GM19452 (cell line): ENCODE results near the gene ARF3.

ENCODE experiments used
- ATAC-seq: cut with Tn5 transposase; IDR thresholded peaks from one replicate; pipeline ENCODE4 v1.9.1; 2021; ENCODE audit not compliant: unreplicated experiment

The ARF3 gene

GRCh38 chr12:48967991-48968390, 10.7 kb upstream of the ARF3 start:
- ATAC-seq: no peak

- no peak for ATAC-seq
Measured at GRCh38 chr12:48966177-48966895, 9.0 kb upstream of the ARF3 start.

- ATAC-seq: no peak
Measured at GRCh38 chr12:48965298-48965838, 8.1 kb upstream of the ARF3 start.

- ATAC-seq: no peak
Measured at GRCh38 chr12:48961801-48962200, 4.5 kb upstream of the ARF3 start.

- ATAC-seq: no peak
Measured at GRCh38 chr12:48961331-48961730, 4.0 kb upstream of the ARF3 start.

GRCh38 chr12:48960834-48961233, 3.5 kb upstream of the ARF3 start:
- ATAC-seq: no peak

GRCh38 chr12:48958049-48958388, 732 bp upstream of the ARF3 start:
- no peak for ATAC-seq

- ATAC-seq: no peak
Measured at GRCh38 chr12:48956279-48957140, 777 bp downstream of the ARF3 start.

DNA sequence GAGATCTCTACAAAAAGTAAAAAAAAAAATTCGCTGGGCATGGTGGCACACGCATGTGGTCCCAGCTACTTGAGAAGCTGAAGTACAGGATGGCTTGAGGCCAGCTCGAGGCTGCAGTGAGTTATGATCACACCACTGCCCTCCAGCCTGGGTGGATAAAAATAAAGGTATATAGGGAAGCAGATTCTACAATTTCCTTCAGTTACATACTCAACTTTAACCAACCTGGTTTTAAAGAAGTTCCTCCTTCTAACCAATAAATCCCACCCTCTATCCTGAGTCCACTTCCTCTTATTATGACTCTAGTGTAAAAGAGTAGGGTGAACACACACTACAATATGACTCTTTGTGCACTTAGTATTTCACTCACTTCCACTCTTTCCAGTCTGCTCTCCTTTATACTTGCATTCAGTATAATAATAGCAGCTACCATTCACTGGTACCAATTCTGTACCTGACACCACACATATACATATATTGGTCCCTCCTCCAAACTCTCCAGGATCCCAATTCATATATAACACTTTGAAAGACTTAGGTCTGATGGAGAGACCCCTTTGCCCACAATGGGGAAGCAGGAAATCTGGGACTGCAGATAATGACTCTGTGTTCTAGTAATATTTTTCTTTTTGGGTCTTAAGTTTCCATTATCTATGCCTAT, 2.3 kb downstream of the ARF3 start:
- ATAC-seq: no peak

- no peak for ATAC-seq
Measured at GRCh38 chr12:48954061-48954460, 3.2 kb downstream of the ARF3 start.

DNA sequence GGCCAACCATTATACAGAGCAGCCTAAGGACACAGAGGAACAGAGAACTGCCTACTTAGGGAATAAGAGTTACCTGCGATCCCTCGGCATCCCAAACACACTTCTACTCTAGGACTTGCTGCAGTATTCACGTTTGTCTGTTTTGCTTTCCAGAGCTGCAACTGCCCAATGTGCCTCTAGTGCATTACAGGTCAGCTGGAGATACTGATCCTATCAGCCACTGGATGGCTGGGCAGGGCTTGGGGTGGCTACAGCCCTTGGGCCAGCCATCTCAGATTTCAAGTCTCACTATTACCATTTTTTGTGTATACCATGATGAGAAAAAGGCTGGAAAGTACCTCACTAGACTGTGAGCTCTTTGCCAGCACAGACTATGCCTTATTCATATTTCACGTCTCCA, 4.6 kb downstream of the ARF3 start:
- no peak for ATAC-seq

DNA sequence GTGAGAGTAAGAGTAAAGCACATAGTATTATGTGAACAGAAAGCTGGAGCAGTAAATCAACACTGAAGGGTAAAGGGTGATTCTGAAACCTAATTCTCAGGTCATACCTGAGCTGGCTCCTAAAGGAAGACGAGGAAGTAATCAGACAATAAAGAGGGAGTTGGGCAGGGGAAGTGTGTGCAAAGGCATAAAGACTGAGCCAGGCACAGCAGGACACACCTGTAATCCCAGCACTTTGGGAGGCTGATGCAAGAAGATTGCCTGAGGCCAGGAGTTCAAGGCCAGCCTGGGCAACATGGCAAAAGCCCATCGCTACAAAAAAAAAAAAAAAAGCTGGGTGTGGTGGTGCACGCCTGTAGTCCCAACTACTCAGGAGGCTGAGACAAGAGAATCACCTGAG, 9.6 kb downstream of the ARF3 start:
- ATAC-seq: no peak

DNA sequence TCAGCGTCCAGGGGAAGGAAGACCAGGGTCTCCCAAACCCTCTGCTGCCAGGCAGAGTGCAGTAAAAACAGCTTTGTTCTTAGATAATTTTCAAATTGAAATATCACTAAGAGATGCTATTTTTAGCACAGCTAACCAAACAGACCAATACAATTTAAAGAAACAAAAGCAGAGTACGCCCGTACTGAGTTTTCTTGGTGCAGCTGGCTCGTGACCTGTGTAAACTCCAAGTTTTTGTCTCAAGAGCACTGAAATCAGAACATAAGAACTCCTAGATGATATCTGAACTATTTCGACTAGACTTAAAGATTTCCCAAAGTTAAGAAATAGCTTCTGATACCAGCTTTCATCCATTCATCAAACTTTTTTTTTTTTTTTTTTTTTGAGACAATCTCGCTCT, 10.3 kb downstream of the ARF3 start:
- no peak for ATAC-seq

GRCh38 chr12:48946205-48946604, 11.1 kb downstream of the ARF3 start:
- ATAC-seq: no peak

DNA sequence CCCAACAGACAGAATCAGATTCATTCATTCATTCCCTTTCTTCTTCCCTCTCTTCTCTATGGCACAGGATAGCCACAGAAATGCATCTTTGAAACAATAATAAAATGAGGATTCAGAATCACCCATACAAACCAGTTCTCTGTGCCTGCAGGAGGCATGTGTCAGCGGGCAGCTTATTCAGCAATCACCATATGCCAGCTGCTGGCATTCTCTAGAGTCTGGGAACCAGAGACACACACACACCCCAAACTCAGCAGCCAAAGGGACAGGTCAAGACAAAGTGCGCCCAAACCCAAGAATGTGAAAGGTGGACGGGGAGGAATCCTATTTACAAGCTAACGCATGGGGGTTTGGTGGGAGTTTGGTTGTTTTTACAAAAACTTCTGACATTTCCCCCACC, 14.1 kb downstream of the ARF3 start:
- ATAC-seq: no peak

GRCh38 chr12:48940181-48940580, 17.1 kb downstream of the ARF3 start:
- ATAC-seq: no peak

GRCh38 chr12:48938805-48939204, 18.5 kb downstream of the ARF3 start:
- no peak for ATAC-seq

DNA sequence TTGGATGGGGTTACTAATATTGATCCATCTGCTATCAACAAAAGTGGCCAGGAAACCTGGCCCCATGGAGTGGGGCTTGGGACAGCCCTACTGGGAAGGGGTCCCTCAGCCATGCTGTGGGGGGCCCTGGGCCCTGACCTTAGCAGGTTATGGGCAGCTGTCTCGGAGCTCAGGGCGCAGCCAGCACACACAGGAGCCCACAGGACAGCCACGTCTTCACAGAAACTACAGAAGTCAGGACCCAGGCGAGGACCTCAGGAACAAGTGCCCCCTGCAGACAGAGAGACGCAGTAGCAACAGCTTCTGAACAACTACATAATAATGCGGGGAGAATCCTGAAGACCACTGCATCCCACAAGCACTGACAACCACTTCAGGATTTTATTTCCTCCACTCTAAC, 20.1 kb downstream of the ARF3 start:
- no peak for ATAC-seq

DNA sequence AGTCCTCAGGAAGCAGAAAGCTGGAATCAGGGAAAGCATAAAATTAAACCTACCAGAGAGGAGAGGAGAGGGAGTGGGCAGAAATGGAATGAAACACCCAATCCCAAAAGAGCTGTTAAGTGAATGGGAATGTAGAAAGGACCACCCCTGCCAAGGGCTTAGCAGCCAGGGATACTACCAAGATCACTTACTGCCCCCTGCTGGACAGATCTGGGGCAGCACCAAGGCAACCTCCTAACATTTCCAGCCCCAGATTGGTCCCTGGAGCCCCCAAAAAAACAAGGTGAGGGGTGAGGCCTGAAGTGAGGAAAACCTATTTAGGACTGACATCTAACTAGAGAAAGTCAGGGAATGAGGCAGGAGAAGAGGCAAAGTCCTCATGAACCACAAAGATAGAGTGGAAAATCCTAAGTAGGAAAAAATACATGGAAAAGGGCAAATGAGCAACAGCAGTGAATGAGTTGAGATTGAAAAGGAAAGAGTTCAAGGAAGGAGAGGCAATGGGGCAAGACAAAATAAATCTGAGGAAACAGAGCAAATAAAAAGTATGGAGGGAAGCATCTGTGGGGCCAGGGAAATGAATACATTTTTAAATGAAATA, 20.8 kb downstream of the ARF3 start:
- ATAC-seq: no peak

DNA sequence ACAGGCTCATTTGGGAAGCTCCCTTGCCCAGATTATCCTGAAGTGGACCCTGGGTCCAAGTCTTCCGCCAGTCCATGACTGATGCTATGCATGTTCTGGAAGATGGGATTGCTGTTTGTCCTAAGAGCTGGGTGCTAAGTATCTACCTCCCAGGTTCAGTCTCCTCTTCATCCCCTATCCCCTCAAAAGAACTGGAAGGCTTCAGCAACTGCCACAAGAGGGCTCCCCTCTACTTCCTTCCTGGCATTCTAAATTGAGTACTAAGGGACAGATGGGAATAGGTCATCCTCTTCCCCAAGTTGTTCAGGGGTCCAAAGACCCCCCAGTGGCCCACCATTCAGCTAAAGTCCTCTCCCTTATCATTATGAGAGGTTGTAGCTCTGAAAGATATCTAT, 23.0 kb downstream of the ARF3 start:
- ATAC-seq: no peak

DNA sequence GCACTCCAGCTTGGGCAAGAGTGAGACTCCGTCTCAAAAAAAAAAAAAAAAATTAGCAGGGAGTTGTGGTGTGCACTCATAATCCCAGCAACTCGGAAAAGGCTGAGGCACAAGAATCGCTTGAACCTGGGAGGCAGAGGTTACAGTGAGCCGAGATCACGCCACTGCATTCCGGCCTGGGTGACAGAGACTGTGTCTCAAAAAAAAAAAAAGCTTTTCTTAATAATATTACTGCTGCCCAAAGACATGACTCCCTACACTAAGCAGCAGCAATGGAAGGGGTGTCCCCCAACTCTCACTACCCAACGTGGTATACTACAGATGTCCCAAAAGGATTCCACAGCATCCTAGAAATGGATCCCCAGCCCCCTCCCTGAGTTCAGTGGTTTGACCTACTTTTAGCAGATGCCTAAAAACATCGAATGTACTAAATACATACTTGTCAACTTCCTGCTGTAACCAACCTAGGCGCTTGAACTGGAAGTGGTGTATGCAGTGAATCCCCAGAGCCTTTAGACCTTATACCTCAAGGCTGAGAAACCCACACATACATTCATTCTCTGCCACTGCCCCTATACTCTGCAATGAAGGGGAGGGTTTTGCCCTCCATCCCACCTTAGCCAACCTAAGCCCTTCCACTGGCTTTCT, 23.5 kb downstream of the ARF3 start:
- no peak for ATAC-seq
